Thoracic aorta endothelial cell (primary cell): ENCODE results near the gene OLFM3. TPM values are rescaled to one million over a fixed set of nuclear protein-coding genes. Genes with fewer than 3 reads are reported as not detected.

Experiments
- small RNA-seq: library from RNA; depleted of rRNA; stranded (forward); fragments of <200 nt; gene quantifications from one replicate; pipeline ENCODE3, GENCODE V24; 2012
- total RNA-seq: library from RNA; depleted of rRNA; stranded (reverse); fragments of >200 nt; gene quantifications from 2 replicates; pipeline ENCODE4 v1.2.3, GENCODE V29; 2012

Gene OLFM3
- total RNA-seq: not detected in 2 replicates

DNA sequence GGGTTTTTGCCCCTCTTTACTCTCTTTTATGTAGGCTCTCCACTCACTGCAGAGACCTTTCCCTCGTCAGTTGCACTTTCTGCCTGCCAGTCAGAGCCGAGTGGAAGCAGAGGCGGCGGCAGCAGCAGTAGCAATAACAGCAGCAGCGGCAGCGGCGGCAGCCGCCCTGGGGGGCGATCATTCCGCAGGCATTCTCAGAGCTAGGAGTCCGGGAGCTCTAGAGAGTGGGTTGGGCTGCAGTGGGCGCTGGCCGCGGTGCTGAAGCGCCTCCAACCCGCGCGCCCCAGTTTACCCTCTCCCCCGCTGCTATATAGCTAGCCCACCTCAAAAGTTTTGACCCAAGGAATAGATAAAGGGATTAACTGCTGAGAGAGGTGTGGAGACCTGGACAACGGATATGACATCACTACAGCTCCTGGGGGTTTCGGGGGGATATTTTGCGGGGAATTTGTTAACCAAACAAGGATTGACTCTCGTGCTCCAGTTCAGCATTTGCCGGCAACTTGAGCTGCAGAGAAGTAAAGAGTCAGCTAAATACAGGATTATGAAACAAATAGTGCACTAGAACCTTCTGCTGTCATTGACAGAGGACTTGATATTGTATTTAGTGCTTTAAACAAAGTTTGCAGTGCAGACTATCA lies at the start of gene OLFM3:
TSS of gene OLFM3 (minus strand) at position 102 of the 641 bp plus-strand sequence.

Small RNA genes within 50 kb of the gene (small RNA-seq; reads per million reads assigned to genes)
- not detected for gene RNU6-352P
